HepG2 (cell line): Measurements from ENCODE around the gene FBN2.

Experiments used
- JUN ChIP-seq: sonication (generic); formaldehyde crosslinking; IDR thresholded peaks from 2 replicates; pipeline ENCODE4 v1.4.0; 2020; ENCODE audit warnings: mild to moderate bottlenecking, missing genetic modification reagents
- JUND ChIP-seq: sonication (generic); formaldehyde crosslinking; IDR thresholded peaks from 2 replicates; pipeline ENCODE4 v1.8.0; 2022; ENCODE audit warnings: mild to moderate bottlenecking, missing genetic modification reagents
- POLR2A ChIP-seq, 2 experiments: IDR thresholded peaks; 2 replicates each; pipeline ENCODE4 v1.6.1; 2011; ENCODE audit warnings: low read depth in 2 of 2, low read length in 2 of 2, mild to moderate bottlenecking in 1 of 2, moderate library complexity in 1 of 2; ENCODE audit not compliant: insufficient read depth in 1 of 2
- POLR2AphosphoS5 ChIP-seq: IDR thresholded peaks from 2 replicates; pipeline ENCODE4 v1.6.1; 2012; ENCODE audit warnings: low read depth, low read length
- SUZ12 ChIP-seq: fragments of 150-350 bp; IDR thresholded peaks from 2 replicates; pipeline ENCODE4 v1.6.1; 2014; ENCODE audit warnings: low read depth, low read length
- ZFYVE20 ChIP-seq: sonication (generic); formaldehyde crosslinking; IDR thresholded peaks from 2 replicates; pipeline ENCODE4 v1.8.0; 2023; ENCODE audit warnings: low read depth, mild to moderate bottlenecking, moderate library complexity, missing genetic modification reagents, borderline replicate concordance
- ZNF292 ChIP-seq: sonication (generic); formaldehyde crosslinking; IDR thresholded peaks from 2 replicates; pipeline ENCODE4 v1.8.1; 2022; ENCODE audit warnings: mild to moderate bottlenecking, low read depth, missing genetic modification reagents, borderline replicate concordance
- ZNF577 ChIP-seq: sonication (generic); formaldehyde crosslinking; IDR thresholded peaks from 2 replicates; pipeline ENCODE4 v1.4.0; 2020; ENCODE audit warnings: mild to moderate bottlenecking, low read depth, missing genetic modification reagents, borderline replicate concordance
- TF ChIP-seq, protein P1 (sequence below): sonication (generic); formaldehyde crosslinking; IDR thresholded peaks from 2 replicates; pipeline ENCODE4 v1.9.0; 2021; ENCODE audit warnings: missing genetic modification reagents, borderline replicate concordance
- TF ChIP-seq, protein P2 (sequence below): sonication (generic); formaldehyde crosslinking; IDR thresholded peaks from 2 replicates; pipeline ENCODE4 v1.5.0; 2020; ENCODE audit warnings: mild to moderate bottlenecking, missing genetic modification reagents, moderate library complexity
- TF ChIP-seq, protein P3 (sequence below): sonication (generic); formaldehyde crosslinking; IDR thresholded peaks from 2 replicates; pipeline ENCODE4 v1.4.0; 2020; ENCODE audit warnings: mild to moderate bottlenecking, missing genetic modification reagents
- TF ChIP-seq, protein P4 (sequence below), 2 experiments: IDR thresholded peaks; 2 replicates each; pipeline ENCODE4 v1.6.1; 2011 to 2012; ENCODE audit warnings: low read length in 2 of 2, borderline replicate concordance in 1 of 2, low read depth in 1 of 2, mild to moderate bottlenecking in 1 of 2, moderate library complexity in 1 of 2

DNA sequence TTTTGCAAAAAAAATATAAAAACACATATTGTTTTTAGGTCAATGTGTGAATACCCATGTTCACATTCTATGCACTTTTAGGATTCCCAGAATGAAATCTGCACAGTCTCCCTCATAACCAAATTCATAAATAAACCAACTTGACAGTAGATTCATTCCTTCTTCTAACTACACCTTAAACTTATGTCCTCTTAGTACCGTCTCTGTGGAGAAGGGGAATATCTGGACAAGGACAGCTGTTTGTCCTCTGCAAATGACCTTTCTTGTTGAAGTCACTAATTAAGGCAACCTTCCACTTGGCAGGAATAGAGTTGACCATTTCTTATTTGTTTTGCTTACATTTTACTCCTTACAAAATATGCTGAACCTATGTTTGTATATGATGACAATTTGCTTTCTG is 71.1 kb downstream of the FBN2 start:
- no peak for TF ChIP-seq POLR2A (IDR thresholded peaks at IDR 0.05; ENCODE audit: insufficient read depth in 1 of 2, low read depth in 2 of 2, low read length in 2 of 2)
- no peak for TF ChIP-seq SUZ12
- no peak for TF ChIP-seq POLR2AphosphoS5
- TF ChIP-seq, protein P1, sequence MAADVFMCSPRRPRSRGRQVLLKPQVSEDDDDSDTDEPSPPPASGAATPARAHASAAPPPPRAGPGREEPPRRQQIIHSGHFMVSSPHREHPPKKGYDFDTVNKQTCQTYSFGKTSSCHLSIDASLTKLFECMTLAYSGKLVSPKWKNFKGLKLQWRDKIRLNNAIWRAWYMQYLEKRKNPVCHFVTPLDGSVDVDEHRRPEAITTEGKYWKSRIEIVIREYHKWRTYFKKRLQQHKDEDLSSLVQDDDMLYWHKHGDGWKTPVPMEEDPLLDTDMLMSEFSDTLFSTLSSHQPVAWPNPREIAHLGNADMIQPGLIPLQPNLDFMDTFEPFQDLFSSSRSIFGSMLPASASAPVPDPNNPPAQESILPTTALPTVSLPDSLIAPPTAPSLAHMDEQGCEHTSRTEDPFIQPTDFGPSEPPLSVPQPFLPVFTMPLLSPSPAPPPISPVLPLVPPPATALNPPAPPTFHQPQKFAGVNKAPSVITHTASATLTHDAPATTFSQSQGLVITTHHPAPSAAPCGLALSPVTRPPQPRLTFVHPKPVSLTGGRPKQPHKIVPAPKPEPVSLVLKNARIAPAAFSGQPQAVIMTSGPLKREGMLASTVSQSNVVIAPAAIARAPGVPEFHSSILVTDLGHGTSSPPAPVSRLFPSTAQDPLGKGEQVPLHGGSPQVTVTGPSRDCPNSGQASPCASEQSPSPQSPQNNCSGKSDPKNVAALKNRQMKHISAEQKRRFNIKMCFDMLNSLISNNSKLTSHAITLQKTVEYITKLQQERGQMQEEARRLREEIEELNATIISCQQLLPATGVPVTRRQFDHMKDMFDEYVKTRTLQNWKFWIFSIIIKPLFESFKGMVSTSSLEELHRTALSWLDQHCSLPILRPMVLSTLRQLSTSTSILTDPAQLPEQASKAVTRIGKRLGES = no peak
- TF ChIP-seq ZNF292 (CRISPR knock-in tag) = no peak
- TF ChIP-seq, protein P2, sequence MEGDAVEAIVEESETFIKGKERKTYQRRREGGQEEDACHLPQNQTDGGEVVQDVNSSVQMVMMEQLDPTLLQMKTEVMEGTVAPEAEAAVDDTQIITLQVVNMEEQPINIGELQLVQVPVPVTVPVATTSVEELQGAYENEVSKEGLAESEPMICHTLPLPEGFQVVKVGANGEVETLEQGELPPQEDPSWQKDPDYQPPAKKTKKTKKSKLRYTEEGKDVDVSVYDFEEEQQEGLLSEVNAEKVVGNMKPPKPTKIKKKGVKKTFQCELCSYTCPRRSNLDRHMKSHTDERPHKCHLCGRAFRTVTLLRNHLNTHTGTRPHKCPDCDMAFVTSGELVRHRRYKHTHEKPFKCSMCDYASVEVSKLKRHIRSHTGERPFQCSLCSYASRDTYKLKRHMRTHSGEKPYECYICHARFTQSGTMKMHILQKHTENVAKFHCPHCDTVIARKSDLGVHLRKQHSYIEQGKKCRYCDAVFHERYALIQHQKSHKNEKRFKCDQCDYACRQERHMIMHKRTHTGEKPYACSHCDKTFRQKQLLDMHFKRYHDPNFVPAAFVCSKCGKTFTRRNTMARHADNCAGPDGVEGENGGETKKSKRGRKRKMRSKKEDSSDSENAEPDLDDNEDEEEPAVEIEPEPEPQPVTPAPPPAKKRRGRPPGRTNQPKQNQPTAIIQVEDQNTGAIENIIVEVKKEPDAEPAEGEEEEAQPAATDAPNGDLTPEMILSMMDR (CRISPR knock-in tag) = no peak
- no peak for TF ChIP-seq ZNF577 (CRISPR knock-in tag)
- TF ChIP-seq, protein P3, sequence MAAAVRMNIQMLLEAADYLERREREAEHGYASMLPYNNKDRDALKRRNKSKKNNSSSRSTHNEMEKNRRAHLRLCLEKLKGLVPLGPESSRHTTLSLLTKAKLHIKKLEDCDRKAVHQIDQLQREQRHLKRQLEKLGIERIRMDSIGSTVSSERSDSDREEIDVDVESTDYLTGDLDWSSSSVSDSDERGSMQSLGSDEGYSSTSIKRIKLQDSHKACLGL (CRISPR knock-in tag) = no peak
- no peak for TF ChIP-seq JUN (CRISPR knock-in tag)
- TF ChIP-seq, protein P4, sequence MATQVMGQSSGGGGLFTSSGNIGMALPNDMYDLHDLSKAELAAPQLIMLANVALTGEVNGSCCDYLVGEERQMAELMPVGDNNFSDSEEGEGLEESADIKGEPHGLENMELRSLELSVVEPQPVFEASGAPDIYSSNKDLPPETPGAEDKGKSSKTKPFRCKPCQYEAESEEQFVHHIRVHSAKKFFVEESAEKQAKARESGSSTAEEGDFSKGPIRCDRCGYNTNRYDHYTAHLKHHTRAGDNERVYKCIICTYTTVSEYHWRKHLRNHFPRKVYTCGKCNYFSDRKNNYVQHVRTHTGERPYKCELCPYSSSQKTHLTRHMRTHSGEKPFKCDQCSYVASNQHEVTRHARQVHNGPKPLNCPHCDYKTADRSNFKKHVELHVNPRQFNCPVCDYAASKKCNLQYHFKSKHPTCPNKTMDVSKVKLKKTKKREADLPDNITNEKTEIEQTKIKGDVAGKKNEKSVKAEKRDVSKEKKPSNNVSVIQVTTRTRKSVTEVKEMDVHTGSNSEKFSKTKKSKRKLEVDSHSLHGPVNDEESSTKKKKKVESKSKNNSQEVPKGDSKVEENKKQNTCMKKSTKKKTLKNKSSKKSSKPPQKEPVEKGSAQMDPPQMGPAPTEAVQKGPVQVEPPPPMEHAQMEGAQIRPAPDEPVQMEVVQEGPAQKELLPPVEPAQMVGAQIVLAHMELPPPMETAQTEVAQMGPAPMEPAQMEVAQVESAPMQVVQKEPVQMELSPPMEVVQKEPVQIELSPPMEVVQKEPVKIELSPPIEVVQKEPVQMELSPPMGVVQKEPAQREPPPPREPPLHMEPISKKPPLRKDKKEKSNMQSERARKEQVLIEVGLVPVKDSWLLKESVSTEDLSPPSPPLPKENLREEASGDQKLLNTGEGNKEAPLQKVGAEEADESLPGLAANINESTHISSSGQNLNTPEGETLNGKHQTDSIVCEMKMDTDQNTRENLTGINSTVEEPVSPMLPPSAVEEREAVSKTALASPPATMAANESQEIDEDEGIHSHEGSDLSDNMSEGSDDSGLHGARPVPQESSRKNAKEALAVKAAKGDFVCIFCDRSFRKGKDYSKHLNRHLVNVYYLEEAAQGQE (IDR thresholded peaks at IDR 0.05; ENCODE audit: borderline replicate concordance in 1 of 2, low read depth in 1 of 2, low read length in 2 of 2) = no peak
- no peak for TF ChIP-seq ZFYVE20 (CRISPR knock-in tag)
- no peak for TF ChIP-seq JUND
